Subcutaneous abdominal adipose tissue (tissue), 5 donors: ENCODE data around the gene TRIM56.

Experiments used
- H3K27ac ChIP-seq: one replicate; pipeline ENCODE4 v1.7.0; 2013; ENCODE audit warnings: low read depth, mild to moderate bottlenecking, inconsistent platforms, low read length, moderate library complexity
- H3K27me3 ChIP-seq, 5 donors: one replicate each; pipeline ENCODE4 v1.7.0; 2013; ENCODE audit warnings: low read length in 5 of 5, inconsistent platforms in 1 of 5; ENCODE audit not compliant: control insufficient read depth in 5 of 5, insufficient read depth in 4 of 5
- H3K36me3 ChIP-seq, 5 donors: one replicate each; pipeline ENCODE4 v1.7.0; 2013; ENCODE audit warnings: low read length in 5 of 5; ENCODE audit not compliant: control insufficient read depth in 5 of 5, insufficient read depth in 5 of 5
- H3K4me1 ChIP-seq, 5 donors: one replicate each; pipeline ENCODE4 v1.7.0; 2013; ENCODE audit warnings: low read length in 5 of 5, mild to moderate bottlenecking in 3 of 5, moderate library complexity in 1 of 5; ENCODE audit not compliant: control insufficient read depth in 5 of 5, insufficient read depth in 5 of 5
- H3K4me3 ChIP-seq, 5 donors: one replicate each; pipeline ENCODE4 v1.7.0; 2013; ENCODE audit warnings: low read length in 5 of 5, low read depth in 1 of 5
- H3K9ac ChIP-seq, 5 donors: one replicate each; pipeline ENCODE4 v1.7.0; 2013; ENCODE audit warnings: low read length in 5 of 5, mild to moderate bottlenecking in 4 of 5, moderate library complexity in 3 of 5
- H3K9me3 ChIP-seq, 5 donors: one replicate each; pipeline ENCODE4 v1.7.0; 2013; ENCODE audit warnings: low read length in 5 of 5; ENCODE audit not compliant: control insufficient read depth in 5 of 5
- donor health status: healthy.
- donor health status: healthy.
- donor health status: healthy.
- donor health status: healthy.
- donor health status: healthy.

TRIM56 gene

GRCh38 chr7:101138213-101138870, 53.1 kb downstream of the TRIM56 start:
- H3K9ac ChIP-seq = peak overlapping the region in 2 of 5 donors; percentile 14 to 39
- no peaks in the 10 kb centered on the region for H3K9me3 ChIP-seq
- peak overlapping the region; percentile 57 for H3K27ac ChIP-seq
- peak overlapping the region in 3 of 5 donors; percentile 20 to 22 (median 22) for H3K4me3 ChIP-seq
- peaks cover 0 to 3% (median 0%) of the 10 kb centered on the region in 5 donors for H3K36me3 ChIP-seq
- H3K4me1 ChIP-seq = peaks cover 0 to 10% (median 7%) of the 10 kb centered on the region in 5 donors
- H3K27me3 ChIP-seq = peaks cover 0 to 7% (median 0%) of the 10 kb centered on the region in 5 donors

DNA sequence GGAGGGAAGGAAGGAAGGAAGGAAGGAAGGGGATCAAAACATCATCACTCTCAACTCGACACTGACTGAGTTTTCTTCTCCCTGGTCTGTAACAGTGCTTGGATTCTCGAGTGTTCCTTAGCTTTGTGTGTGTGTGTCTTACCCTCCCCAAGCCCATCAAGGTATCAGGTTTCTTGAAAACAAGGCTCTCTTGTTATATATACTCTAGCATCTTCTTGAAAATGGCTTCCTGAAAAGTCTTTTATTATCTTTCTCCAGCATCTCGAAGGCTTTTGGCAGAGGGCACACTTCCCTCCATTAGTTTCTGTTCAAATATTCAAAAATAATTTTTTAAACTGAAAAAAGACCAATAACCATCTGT, 55.0 kb downstream of the TRIM56 start:
- no peak overlapping the region for H3K27ac ChIP-seq
- H3K36me3 ChIP-seq = no peaks in the 10 kb centered on the region
- no peaks in the 10 kb centered on the region for H3K9me3 ChIP-seq
- peaks cover 0 to 3% (median 0%) of the 10 kb centered on the region in 5 donors for H3K27me3 ChIP-seq
- H3K9ac ChIP-seq = peak overlapping the region in 1 of 5 donors; percentile 20
- no peak overlapping the region for H3K4me3 ChIP-seq
- H3K4me1 ChIP-seq = peaks cover 0 to 10% (median 7%) of the 10 kb centered on the region in 5 donors

- no peaks in the 10 kb centered on the region for H3K36me3 ChIP-seq
- no peak overlapping the region for H3K4me3 ChIP-seq
- no peak overlapping the region for H3K27ac ChIP-seq
- H3K9me3 ChIP-seq = no peaks in the 10 kb centered on the region
- H3K9ac ChIP-seq = peak overlapping the region in 1 of 5 donors; percentile 20
- H3K27me3 ChIP-seq = peaks cover 0 to 5% (median under 1%) of the 10 kb centered on the region in 5 donors
- peaks cover 0 to 10% (median 7%) of the 10 kb centered on the region in 5 donors for H3K4me1 ChIP-seq
These were observed 55.6 kb downstream of the TRIM56 start for GRCh38 chr7:101140746-101141382.
